HUDEP-2 (cell line): ENCODE results near the gene DGKQ.

ENCODE experiments used
- DNase-seq, 76 experiments: peaks; one replicate each; lab custom pipeline; 2025; ENCODE audit not compliant: unreplicated experiment in 76 of 76; lab: John Stamatoyannopoulos, UW

DGKQ gene

DNA sequence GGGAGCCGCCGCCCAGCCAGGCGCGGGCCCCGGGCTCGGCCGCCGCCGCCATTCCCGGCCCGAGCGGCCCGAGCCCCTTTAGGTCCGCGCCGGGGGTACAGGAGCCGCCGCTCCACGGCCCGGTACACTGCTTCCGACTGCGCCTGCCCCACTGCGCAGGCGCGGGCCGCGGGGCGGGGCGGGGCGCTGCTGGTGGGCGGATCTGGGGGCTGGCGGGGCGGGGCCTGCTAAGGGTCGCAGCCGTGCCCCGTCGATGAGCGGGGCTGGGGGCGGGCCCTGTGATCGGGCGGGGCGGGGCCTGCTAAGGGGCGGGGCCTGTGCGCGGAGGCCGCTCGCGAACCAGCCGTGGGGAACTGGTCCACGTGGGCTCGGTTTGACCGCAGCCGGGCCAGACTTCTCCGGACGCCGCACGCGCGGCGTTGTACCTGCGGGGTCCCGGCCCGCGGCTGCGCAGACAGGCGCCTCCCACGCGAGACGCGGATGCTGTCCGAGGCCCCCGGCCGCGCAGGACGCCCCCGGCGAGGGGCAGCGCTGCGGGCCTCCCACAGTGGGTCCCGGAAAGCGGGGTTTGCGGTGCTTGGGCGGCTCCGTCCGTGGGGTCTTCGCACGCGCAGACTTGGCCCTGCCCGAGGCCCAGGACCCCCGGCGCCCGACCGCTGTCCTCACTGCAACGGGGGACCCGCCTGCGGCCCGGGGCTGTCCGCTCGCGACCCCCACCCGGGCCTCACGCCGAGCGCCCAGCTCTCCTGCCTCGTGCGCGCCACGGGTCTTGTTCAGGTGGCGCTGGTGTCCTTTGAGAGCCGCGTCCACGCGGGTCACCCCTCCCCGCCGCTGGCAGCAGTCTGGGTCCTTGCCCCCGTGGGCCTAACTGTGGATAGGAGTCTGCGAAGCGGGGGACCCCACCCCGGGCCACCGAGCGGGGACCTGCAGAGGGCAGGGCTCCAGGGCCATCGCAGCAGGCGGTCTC lies at the start of gene DGKQ:
Gene DGKQ, minus strand, starts transcription at position 139 of the 967 bp plus-strand sequence. Its CDS starts 87 bp downstream, at position 52.
- peak in 69 of 76 experiments; percentile 4 to 87 (median 69) for DNase-seq

DNA sequence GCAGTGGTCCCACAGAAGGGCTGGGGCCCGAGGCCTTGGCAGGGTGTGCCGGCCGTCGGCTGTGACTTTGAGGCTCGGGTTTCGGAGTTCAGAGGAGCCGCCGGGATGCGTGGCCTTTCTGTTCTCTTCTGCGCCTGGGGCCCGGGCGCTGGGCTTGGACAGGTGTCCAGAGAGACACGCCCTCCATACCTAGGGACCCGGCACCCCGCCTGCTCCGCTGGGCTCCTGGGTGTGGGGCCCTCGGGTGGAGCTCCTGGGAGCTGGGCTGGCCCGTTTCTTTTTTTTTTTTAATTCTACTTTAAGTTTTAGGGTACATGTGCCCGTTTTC lies 49.3 kb upstream of the DGKQ start:
- no peak for DNase-seq

DNA sequence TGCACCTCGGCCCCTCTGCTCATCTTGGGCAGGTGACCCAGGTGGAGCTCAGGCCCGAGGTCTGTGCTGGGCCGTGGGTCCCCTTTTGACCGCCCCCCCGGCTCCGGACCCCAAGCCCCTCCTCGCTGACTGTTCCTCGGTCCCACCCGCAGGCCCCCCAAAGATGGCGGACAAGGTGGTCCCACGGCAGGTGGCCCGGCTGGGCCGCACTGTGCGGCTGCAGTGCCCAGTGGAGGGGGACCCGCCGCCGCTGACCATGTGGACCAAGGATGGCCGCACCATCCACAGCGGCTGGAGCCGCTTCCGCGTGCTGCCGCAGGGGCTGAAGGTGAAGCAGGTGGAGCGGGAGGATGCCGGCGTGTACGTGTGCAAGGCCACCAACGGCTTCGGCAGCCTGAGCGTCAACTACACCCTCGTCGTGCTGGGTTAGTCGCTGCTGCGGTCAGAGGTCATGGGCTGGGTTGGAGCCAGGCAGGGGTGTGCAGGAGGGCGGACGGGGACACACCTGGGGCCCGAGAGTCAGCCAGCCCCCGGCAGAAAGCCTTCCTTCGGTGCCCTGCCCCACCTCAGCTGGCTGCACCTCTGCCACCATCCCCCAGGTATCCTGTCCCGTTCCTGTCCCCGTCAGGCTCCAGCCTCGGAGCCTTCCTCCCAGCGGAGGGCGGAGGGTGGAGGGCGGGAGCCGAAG lies 48.8 kb upstream of the DGKQ start:
- no peak for DNase-seq

DNA sequence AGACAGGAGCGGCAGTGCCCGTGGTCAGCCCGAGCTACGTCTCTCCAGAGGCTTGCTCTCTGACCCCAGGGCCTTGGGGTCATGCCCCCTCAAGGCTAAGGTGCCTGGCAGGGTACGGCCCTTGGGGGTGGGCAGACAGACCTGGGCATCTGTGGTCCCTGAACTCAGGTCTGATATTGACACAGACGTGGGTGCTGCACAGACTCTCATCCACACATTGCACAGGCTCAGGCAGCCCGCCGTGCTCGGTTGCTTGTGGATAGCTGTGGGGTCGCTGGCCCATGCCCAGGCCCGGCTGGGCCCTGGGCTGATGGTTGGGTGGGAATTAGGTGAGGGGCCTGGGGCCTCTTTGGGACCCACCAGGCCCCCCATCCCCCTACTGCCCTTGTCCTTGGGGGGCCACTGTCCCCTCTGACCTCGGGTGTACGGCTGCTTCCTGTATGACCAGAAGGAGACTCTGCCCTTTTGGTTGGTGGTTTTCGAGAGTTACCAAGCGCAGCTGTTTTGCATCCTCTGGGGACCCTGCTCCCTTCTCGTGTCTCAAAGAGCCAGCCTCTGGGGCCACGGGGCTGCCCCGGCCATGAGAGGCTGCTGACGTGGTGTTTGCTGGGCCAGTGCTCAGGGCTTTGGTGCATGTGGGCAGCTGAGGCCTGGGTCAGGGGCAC lies 48.1 kb upstream of the DGKQ start:
- DNase-seq: no peak

DNA sequence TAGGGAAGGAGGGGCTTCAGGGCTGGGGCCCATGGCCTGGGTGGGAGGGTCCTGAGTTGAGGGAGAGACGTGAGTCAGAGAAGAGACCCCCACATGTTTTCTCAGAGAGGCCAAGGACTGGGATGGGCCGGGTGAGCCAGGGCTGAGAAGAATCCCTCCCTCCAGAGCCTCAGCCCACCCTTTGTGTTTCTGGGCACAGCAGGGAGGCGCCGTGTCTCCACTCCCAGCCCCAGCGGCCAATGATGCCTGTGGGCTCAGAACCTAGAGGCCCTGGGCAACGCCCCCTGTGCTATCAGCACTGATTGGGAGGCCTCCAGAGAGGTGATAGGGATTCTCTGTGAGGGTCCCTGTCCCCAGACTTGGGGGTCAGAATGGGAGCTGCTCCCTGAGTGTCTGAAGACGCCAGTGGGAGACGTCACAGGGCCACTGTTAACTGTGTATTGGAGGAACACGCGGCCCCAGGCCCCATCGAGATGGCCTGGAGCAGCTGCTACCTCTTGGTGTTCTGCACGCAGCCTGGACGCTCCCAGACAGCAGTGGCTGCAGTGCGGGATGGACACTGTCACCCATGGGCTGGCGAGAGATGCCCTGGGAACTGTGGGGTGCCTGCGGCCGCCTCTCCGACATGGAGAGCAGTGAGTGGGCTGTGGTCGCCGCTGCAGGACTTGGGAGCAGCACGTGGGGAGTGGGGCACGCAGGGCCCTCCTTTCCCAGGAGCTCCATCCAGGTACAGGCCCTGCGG lies 46.5 kb upstream of the DGKQ start:
- peak in 28 of 76 experiments; percentile 8 to 51 (median 22) for DNase-seq

DNA sequence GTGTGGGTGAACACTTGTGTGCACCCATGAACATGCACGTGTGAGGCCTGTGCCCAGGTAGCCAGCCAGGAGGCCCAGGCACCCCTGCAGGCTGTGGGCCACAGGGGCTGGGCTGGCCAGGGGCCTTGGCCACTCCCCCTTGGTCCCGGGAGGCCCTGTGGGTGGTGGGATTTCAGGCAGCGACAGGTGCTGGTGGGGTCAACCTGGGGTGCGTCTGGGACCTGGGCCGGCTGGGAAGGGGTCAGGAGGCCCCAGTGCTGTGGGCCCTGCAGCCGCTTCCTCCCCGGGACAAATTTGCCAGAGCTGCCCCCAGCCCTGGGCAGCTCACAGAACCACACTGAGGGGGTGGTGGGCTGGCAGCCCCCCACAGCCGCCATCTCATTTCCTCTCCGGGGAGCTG lies 46.0 kb upstream of the DGKQ start:
- DNase-seq: no peak

- DNase-seq: no peak
These were observed 45.0 kb upstream of the DGKQ start for GRCh38 chr4:1018147-1019020.

DNA sequence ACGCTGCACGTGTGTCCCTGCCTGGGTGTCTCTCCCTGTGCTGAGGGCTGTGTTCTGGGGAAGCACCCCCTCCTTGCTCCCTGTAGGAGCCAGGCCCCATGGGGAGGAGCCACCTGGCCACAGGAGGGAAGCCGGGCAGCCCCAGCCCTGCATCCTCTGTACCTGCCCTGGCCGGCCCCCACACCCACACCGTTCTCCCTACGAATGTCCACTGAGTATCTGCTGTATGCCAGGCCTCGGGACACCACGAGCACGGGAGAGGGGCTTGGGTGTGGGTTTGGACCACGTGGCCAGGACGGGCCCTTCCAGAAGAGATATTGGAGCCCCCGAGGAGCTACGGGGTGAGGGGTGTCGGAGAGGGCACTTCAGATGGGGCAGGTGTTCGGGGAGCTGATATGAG lies 44.3 kb upstream of the DGKQ start:
- no peak for DNase-seq

- no peak for DNase-seq
These were observed 43.8 kb upstream of the DGKQ start for GRCh38 chr4:1017211-1017610.

GRCh38 chr4:1015746-1016145 lies 42.4 kb upstream of the DGKQ start:
- DNase-seq: peak in 1 of 76 experiments; percentile 1

DNA sequence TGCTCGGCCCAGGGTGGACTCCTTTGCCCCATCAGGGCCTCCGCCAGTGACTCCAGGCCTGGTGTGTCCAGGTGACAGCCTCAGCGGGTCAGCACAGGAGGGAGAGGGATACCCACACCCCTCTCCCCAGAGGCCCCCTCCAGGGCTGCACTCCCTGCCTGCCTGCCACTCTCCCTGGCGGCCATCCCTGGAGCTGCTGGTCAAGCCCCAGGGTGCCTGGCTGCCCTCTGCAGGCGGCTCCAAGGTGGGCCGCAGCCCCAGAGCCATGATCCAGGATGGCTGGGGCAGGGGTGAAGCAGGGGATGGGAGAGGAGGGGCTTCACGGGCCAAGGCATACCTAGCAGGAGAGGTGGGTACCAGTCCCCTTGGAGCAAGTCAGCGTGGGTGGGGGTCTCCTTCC lies 41.8 kb upstream of the DGKQ start:
- DNase-seq: no peak

DNA sequence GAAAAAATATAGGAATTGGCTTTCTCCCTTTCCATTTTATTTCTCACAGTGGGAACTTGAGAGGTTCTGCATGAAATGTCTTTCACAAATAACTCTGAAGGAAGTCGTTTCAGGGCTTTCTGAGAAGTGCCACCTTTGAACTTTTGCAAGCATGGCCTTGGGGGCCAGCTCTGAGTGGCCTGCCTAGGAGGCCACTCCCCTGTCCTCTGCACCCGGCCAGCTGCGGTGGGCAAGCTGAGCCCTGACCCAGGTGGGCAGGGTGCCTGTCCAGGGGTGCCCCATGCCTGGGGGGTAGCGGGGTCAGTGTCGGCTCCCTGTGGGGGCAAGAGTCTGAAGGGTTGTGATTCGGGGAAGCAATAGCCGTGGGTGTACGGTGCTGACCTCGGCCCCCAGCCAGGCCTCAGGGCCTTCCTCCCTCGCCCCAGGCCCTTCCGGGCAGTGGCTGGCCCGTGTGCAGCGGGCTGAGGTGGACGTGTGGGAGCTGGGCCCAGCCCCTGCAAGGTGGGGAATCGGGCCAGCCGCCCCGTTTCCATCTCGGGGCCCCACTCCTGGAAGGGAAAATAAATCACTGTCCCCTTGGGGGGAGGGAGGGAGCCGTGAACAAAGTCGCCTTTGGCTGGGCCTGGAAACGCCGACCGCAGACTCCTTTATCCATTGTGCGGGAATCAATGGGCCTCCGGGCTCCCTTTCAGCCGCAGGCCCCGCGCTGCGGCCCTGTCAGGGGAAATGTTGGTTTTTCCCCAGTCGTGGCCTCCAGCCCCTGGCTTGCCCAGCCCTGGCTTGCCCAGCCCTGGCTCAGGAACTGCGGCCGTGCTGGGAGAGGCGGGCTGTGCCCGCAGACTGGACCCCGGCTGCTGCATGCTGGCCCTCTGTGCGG lies 41.2 kb upstream of the DGKQ start:
- DNase-seq: no peak

GRCh38 chr4:1013225-1014073 lies 40.1 kb upstream of the DGKQ start:
- DNase-seq: no peak

- peak in 55 of 76 experiments; percentile 7 to 76 (median 52) for DNase-seq
These were observed 38.8 kb upstream of the DGKQ start for GRCh38 chr4:1012034-1012739.

GRCh38 chr4:1011666-1012033 lies 38.3 kb upstream of the DGKQ start:
- no peak for DNase-seq

DNA sequence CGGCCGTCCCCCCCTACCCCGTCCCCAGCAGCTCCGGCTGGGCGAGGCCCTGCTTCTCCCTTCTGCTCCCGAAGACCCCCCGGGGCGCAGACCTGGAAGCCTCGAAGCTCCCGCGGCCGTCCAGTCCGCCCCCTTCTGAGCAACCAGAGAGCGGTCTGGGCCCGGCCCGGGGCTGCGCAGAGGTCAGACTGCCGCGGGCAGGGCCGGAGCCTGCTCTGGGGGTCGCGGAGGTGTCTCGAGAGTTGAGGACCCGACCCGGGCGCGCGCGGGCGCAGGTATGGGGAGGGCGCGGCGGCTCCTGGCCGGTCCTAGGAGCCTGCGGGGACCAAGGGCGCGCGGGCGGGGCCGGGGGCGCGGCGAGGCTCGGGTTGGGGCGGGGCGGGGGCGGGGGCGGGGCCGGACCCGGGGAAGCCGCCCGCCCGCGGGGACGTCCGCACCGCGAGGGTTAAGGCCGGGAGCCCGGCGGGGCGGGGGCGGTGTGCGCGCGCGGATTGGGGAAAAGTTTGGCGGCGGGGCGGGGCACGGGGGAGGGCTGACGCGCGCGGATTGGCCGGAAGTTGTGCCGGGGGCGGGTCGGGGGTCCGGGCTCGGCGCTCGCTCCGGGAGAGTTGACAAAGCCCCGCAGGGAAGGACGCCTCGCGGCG lies 37.8 kb upstream of the DGKQ start, which contains the start of gene FGFRL1:
Gene FGFRL1, plus strand, starts transcription at position 605 of the 644 bp plus-strand sequence. CDS start 860 bp downstream, outside the sequence.
- DNase-seq: peak in 74 of 76 experiments; percentile 18 to 96 (median 84)
